RWPE2 (cell line): ENCODE measurements around the gene GCDH.

Experiments used
- ATAC-seq: fragments of 200-7000 bp; cut with Tn5 transposase; 3 replicates; pipeline ENCODE4 v1.9.1; 2021; ENCODE audit warnings: low read depth
- DNase-seq: peaks from one replicate; pipeline ENCODE4 v3.0.0-alpha.2; 2020; ENCODE audit warnings: low spot score
- H3K27ac ChIP-seq: fragments of 450-650 bp; 2 replicates; pipeline ENCODE4 v1.5.1; 2017; ENCODE audit warnings: mild to moderate bottlenecking; ENCODE audit not compliant: poor library complexity, severe bottlenecking
- H3K27me3 ChIP-seq: fragments of 250-450 bp; sonication (Bioruptor Pico); 2 replicates; pipeline ENCODE4 v1.5.1; 2021; ENCODE audit warnings: mild to moderate bottlenecking, moderate library complexity; ENCODE audit not compliant: insufficient read depth, poor library complexity, severe bottlenecking
- H3K36me3 ChIP-seq: fragments of 250-450 bp; sonication (Bioruptor Pico); 2 replicates; pipeline ENCODE4 v1.5.1; 2020; ENCODE audit warnings: low read depth, mild to moderate bottlenecking, moderate library complexity
- H3K4me1 ChIP-seq: fragments of 250-450 bp; sonication (Bioruptor Pico); 2 replicates; pipeline ENCODE4 v1.5.1; 2021; ENCODE audit warnings: mild to moderate bottlenecking, moderate library complexity; ENCODE audit not compliant: insufficient read depth, poor library complexity, severe bottlenecking
- H3K4me3 ChIP-seq: fragments of 250-450 bp; sonication (Bioruptor Pico); 2 replicates; pipeline ENCODE4 v1.5.1; 2021; ENCODE audit warnings: mild to moderate bottlenecking, moderate library complexity; ENCODE audit not compliant: severe bottlenecking
- H3K9me3 ChIP-seq: fragments of 250-450 bp; sonication (Bioruptor Pico); 2 replicates; pipeline ENCODE4 v1.5.1; 2021; ENCODE audit warnings: mild to moderate bottlenecking, moderate library complexity; ENCODE audit not compliant: severe bottlenecking
- TF ChIP-seq, protein P1 (sequence below): fragments of 450-650 bp; IDR thresholded peaks from one replicate; pipeline ENCODE4 v1.5.1; 2017; ENCODE audit warnings: mild to moderate bottlenecking, moderate library complexity; ENCODE audit not compliant: poor library complexity, severe bottlenecking

Gene GCDH

GRCh38 chr19:12937093-12937926 lies 46.4 kb downstream of the GCDH start:
- TF ChIP-seq, protein P1, sequence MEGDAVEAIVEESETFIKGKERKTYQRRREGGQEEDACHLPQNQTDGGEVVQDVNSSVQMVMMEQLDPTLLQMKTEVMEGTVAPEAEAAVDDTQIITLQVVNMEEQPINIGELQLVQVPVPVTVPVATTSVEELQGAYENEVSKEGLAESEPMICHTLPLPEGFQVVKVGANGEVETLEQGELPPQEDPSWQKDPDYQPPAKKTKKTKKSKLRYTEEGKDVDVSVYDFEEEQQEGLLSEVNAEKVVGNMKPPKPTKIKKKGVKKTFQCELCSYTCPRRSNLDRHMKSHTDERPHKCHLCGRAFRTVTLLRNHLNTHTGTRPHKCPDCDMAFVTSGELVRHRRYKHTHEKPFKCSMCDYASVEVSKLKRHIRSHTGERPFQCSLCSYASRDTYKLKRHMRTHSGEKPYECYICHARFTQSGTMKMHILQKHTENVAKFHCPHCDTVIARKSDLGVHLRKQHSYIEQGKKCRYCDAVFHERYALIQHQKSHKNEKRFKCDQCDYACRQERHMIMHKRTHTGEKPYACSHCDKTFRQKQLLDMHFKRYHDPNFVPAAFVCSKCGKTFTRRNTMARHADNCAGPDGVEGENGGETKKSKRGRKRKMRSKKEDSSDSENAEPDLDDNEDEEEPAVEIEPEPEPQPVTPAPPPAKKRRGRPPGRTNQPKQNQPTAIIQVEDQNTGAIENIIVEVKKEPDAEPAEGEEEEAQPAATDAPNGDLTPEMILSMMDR, result no peak
- Histone ChIP-seq H3K4me1 (peaks cover 18% of the 10 kb centered on the region), H3K27me3 (no peaks in the 10 kb centered on the region), H3K27ac (peak overlapping the region; percentile 88), H3K36me3 (peaks cover 38% of the 10 kb centered on the region), H3K4me3 (peak overlapping the region; percentile 94), H3K9me3 (no peaks in the 10 kb centered on the region)
- ATAC-seq (no peak), DNase-seq (no peak)

DNA sequence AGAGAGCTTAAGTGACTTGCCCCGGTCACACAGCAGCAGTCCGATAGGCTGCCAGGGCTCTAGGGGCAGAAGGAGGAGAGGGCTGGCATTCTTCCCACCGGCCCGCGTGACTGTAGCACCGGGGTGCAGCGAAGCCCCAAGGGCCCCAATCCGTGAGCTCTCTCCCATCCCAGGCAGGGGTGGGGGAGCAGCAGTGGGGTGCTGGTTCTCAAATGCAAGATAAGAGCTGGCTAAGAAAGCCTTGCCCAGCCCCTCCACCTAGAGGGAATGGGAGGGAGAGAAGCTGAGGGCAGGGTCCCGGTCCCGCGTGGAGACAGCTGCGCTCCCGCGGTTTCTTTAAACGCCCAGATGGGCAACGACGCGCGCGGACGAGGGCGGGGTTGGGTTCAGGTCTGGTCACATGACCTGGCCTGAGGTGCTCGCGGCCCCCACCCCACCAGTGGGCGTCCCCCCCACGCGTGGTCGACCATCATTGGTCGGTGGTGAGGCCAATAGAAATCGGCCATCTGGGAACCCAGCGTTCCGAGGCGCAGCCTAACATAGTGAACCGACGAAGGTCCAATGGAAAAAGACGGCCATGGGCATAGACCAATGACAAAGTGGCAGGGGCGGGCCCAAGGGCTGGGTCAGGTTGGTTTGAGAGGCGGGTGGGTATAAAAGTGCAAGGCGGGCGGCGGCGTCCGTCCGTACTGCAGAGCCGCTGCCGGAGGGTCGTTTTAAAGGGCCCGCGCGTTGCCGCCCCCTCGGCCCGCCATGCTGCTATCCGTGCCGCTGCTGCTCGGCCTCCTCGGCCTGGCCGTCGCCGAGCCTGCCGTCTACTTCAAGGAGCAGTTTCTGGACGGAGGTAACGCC lies 47.2 kb downstream of the GCDH start, which contains the start of gene CALR:
TSS of gene CALR (plus strand) at position 683 of the 852 bp plus-strand sequence. CDS start at position 754, 71 bp downstream.
- no peaks in the 10 kb centered on the region for H3K9me3 ChIP-seq
- H3K4me3 ChIP-seq, result peak within 1 kb of the TSS; percentile 94
- H3K4me1 ChIP-seq, result peaks cover 18% of the 10 kb centered on the region
- H3K27ac ChIP-seq, result peak within 1 kb of the TSS; percentile 88
- ATAC-seq, result peak; percentile 92
- H3K36me3 ChIP-seq, result peaks cover 46% of the 10 kb centered on the region
- peak; percentile 99 for DNase-seq
- H3K27me3 ChIP-seq, result no peaks in the 10 kb centered on the region
- TF ChIP-seq, protein P1, result no peak

- Histone ChIP-seq H3K4me1 (peaks cover 15% of the 10 kb centered on the region), H3K27ac (peak overlapping the region; percentile 88), H3K9me3 (no peaks in the 10 kb centered on the region), H3K36me3 (peaks cover 53% of the 10 kb centered on the region), H3K27me3 (no peaks in the 10 kb centered on the region), H3K4me3 (peak overlapping the region; percentile 94)
- DNase-seq (no peak), ATAC-seq (no peak)
- TF ChIP-seq, protein P1, result no peak
Observed at GRCh38 chr19:12938779-12939601, 48.0 kb downstream of the GCDH start.

DNA sequence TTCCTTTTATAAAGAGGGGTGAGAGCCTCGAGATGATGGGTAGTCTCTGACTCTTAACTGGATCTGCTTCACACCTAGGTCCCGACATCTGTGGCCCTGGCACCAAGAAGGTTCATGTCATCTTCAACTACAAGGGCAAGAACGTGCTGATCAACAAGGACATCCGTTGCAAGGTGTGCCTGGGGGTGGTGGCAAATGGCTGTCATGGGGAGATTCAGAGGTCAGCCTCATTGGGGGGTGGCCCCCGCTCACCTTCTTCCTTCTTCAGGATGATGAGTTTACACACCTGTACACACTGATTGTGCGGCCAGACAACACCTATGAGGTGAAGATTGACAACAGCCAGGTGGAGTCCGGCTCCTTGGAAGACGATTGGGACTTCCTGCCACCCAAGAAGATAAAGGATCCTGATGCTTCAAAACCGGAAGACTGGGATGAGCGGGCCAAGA lies 49.0 kb downstream of the GCDH start:
- Histone ChIP-seq H3K36me3 (peaks cover 63% of the 10 kb centered on the region), H3K27me3 (no peaks in the 10 kb centered on the region)
- no peak for DNase-seq

More for the DNA sequence above, 49.0 kb downstream of the GCDH start:
- TF ChIP-seq, protein P1, result no peak
- Histone ChIP-seq H3K4me1 (peaks cover 15% of the 10 kb centered on the region), H3K27ac (peak overlapping the region; percentile 88), H3K9me3 (no peaks in the 10 kb centered on the region), H3K4me3 (peak overlapping the region; percentile 94)
- no peak for ATAC-seq
